DMS 273 (cell line): Measurements from ENCODE around the gene SGPP2.

Experiments used
- DNase-seq: peaks from one replicate; lab custom pipeline; 2025; ENCODE audit not compliant: unreplicated experiment; lab: John Stamatoyannopoulos, UW

The SGPP2 gene

GRCh38 chr2:222459983-222460382 lies 35.6 kb downstream of the SGPP2 start:
- no peak for DNase-seq

DNA sequence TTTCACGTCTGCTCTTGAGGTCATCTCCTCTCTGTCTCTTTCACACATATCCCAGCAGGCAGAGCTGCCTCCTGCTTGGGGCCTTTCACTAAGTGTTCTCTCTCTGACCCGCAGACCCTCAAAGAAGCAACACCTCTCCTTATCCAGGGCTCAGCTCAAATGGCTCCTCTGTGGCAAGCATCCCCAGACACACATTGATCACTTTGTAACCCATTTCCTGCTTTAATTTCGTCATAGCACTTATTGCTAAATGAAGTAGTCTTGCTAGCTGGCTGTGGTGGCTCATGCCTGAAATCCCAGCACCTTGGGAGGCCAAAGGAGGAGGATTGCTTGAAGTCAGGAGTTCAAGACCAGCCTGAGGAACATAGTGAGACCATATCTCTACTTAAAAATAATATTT lies 41.4 kb downstream of the SGPP2 start:
- DNase-seq = no peak

DNA sequence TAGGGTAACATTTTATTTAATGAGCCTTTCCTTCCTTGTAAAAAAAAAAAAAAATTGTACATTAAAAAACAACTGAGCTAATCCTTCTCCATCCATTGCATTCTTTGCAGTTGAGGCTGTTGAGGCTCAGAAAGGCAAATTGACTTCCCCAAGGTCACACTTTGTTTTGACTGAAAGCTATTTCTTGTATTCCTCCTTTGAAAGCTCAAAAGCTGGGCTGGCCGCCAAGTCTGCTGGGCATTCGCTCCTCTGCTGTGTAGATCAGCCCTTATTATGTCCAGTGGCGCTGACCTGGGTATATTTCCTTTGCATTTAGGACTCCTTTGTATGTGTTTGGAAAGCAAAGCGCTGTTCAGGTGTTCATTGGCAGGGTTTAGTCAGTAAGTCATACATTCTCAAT lies 44.0 kb downstream of the SGPP2 start:
- DNase-seq = peak; percentile 22

GRCh38 chr2:222470802-222471468 lies 46.6 kb downstream of the SGPP2 start:
- no peak for DNase-seq

DNA sequence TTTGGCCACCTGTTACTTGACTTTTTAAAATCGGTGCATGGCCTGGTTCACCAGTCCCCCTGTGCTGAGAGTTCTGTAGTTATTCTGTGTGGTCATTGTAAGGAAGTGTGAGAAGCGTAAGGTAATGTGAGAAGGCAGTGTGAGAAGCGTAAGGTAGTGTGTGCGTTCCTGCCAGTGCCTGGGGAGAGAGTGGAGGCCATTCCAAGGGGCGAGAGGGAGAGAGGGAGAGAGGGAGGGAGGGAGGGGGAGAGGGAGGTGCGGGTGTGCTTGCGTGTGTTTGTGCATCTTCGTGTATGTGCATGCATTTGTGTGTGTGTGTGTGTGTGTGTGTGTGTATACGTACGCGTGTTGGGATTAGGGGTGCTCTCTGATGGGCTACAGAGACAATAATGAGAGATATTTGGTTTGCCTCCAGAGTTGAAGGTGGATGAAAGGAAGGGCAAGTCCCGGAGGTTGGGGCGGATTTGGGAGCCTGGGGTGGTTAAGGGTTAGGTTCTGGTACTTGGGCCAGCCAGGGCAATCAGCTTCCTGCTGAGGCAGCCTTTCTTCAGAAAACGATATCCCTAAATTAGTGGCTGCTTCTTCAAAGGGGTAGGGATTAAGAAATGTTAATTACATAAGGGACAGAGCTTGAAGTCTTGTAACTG lies 53.7 kb downstream of the SGPP2 start:
- DNase-seq = no peak

DNA sequence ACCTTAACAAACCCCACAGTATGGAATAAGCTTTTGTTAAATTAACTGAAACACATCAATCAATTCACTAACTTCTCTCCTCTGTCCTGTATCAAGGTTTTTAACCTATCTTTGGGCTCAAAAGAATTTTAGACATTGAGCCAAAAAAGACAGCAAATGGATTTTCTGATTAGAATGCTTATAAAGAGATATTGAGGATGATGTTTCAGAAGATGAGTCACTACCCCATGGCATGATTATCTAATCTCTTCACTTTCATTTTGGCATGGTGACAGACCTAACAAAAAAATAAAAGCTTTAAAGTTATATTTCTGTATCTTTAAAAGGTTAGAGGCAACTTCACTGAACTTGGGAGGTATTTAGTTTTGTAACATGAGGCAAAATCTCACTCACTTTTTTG lies 55.5 kb downstream of the SGPP2 start:
- DNase-seq = no peak

DNA sequence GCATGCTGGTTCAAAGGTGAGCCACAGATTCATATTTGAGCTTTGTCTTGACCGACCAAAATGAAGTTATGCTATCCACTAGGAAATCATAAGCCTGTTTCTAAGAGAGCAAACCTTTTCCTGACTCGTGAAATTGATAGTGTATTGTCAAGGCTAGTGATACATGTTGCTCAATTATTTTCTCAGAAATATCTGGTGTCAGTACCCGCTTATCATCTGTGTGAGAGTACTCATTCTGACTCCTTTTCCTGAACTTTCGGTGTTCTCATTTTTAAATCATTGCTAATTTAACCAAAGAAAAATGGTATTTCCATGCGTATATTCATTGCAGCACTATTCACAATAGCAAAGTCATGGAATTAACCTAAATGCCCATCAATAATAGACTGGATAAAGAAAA lies 56.2 kb downstream of the SGPP2 start:
- DNase-seq = no peak

- no peak for DNase-seq
These were observed 57.6 kb downstream of the SGPP2 start for GRCh38 chr2:222481941-222482340.

GRCh38 chr2:222483513-222484039 lies 59.2 kb downstream of the SGPP2 start:
- peak; percentile 66 for DNase-seq

- DNase-seq = peak; percentile 45
These were observed 61.2 kb downstream of the SGPP2 start for GRCh38 chr2:222485367-222486211.

DNA sequence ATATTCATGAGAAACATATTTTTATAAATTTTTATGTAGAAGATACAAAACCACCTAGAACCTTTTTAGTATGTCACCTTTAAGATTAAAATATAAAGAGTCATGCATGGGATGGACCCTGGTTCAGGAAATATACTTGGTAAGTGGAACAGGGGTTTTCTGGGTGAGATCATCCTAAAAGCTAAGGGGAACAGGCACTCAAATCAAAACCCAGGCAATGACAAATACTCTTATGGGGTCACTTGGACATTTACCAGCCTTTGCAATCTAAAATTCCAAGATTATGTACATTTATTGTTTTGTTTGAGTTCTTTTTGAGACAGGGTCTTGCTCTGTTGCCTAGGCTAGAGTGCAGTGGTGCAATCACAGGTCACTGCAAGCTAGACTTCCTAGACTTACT lies 65.8 kb downstream of the SGPP2 start:
- no peak for DNase-seq

DNA sequence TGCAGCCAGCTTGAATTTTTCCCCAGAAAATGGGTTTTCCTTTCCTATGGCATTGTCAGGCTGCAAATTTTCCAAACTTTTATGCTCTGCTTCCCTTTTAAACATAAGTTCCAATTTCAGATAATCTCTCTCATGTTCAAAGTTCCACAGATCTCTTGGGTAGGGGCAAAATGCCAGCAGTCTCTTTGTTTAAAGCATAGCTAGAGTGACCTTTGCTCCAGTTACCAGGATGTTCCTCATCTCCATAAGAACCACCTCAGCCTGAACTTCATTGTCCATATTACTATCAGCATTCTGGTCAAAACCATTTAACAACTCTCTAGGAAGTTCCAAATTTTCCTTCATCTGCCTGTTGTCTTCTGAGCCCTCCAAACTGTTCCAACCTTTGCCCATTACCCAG lies 68.3 kb downstream of the SGPP2 start:
- DNase-seq = no peak

GRCh38 chr2:222494104-222494739 lies 69.9 kb downstream of the SGPP2 start:
- no peak for DNase-seq

- no peak for DNase-seq
These were observed 71.0 kb downstream of the SGPP2 start for GRCh38 chr2:222495388-222495787.

GRCh38 chr2:222499226-222499625 lies 74.9 kb downstream of the SGPP2 start:
- no peak for DNase-seq

DNA sequence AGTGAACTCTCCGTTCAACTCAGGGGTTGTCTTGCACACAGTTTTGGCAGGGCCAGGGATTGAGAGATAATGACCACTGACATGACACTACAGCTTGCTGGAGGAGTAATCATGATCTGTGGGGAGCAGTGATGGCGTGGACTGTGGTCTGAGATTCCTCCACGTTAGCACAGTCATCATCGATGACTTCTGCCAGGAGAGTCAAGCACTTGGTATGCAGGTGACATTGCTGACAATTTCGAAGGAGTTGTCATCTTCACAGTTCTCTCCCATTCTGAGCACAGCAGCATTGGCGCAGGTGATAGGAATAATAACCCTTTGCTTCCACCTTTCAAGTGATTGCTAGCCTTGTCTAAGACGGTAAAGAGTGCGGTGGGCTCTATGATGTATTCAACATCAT lies 79.8 kb downstream of the SGPP2 start:
- DNase-seq = no peak

GRCh38 chr2:222504719-222505118 lies 80.4 kb downstream of the SGPP2 start:
- DNase-seq = no peak

DNA sequence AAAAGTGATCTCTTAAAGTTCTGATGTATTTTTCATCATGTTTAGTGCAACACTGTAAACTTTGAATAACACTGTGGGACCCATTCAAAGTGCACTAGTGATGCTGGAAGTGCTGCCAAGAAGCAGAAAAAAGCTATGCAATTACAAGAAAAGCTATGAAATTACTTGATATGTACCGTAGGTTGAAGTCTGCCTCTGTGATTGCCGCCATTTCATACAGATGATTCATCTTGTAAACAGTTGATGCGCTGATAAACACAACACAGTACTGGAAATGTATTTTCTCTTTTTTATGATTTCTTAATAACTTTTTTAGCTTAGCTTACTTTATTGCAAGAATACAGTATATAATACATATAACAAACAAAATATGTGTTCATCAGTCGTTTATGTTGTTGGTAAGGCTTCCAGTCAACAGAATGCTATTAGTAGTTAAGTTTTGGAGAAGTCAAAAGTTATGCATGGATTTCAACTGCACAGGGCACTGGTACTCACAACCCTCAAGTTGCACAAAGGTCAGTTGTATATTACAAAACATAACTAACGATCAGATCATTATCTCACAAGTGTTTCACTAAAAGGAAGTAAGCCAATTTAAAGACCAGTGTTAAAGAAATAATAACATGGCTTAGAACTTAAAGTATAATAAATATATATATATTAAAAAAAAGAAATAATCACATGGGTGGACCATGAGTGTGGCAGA lies 82.0 kb downstream of the SGPP2 start:
- no peak for DNase-seq

DNA sequence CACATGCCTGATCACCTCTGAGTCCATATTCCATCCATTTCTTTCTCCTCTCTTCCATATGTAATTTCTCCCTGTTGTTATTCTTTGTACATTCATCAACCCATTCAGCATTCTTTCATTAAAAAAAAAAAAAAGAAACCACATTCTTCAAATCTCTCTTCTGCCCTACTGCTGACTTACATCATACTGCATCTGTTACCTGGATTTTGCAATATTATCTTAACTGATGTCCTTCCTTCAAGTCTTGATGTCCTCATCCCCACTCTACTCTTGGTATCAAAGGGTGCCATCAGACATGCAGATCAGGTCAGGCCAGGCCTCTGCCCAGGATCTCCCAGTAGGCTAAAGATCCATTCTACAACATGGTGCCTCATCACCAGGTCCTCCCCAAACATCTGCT lies 90.6 kb downstream of the SGPP2 start:
- DNase-seq = no peak

DNA sequence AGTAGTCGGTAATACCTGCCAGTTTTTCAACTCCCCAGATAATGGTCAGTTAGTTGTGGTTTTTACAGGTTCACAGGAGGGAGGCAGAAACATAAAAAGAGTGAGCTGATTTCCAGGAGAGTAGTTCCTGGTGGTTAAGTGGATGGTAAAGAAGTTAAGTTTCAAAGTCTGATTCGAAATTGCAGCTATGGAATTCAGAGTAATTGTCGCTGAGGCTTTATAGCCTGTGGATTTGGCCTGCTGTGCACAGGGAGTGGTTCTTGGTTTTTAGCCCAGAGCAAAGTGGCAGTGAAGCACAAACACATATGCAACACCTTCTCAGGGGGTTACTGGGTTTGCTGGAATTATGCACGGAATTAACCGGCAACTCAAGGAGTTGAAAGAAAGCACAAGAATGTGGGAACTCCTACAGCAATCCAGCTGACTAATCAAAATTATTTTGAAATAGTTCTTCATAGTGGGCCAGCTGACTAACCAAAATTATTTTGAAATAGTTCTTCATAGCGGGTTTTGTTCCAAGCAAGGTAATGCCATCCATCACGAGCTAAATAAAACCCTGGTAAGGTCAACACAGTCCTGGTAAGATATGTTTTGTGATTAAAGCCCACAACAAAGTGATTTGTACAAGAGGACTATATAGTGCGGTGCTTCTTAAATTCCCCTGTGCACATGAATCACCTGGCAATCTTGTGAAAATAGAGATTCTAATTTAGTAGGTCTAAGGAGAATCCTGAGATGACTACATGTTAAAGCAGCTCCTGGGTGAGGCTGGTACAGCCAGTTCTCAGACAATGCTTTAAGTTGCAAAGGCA lies 94.4 kb downstream of the SGPP2 start:
- DNase-seq = no peak
